Gastrocnemius medialis (tissue), 4 donors: ENCODE measurements around the gene MYO9B.

ENCODE experiments used
- CTCF ChIP-seq, 5 experiments: fragments of 450-650 bp in 3 of 5; fragments of 200-600 bp in 2 of 5; sonication (generic) in 2 of 5; IDR thresholded peaks in 4 of 5; conservative IDR thresholded peaks in 1 of 5; 1 replicate in 4 of 5; 2 replicates in 1 of 5; pipeline ENCODE4 v1.5.1; 2016 to 2019; ENCODE audit warnings: antibody characterized with exemption in 5 of 5, mild to moderate bottlenecking in 3 of 5, moderate library complexity in 3 of 5
- POLR2A ChIP-seq, 2 donors: fragments of 450-650 bp; IDR thresholded peaks; one replicate each; pipeline ENCODE4 v1.6.1; 2017; ENCODE audit warnings: antibody characterized with exemption in 2 of 2, mild to moderate bottlenecking in 2 of 2, moderate library complexity in 2 of 2

- TF ChIP-seq CTCF (IDR thresholded peaks at IDR 0.05 in 4 of 5, conservative IDR thresholded peaks at IDR 0.05 in 1 of 5) = no peak
- TF ChIP-seq POLR2A (IDR thresholded peaks at IDR 0.05) = no peak
Measured at GRCh38 chr19:17232258-17232657, 156.7 kb downstream of the MYO9B start.
